Loucy (cell line): ENCODE data around the gene TMEM37.

ENCODE experiments used
- H2AFZ ChIP-seq: fragments of 200-600 bp; sonication (generic); 2 replicates; pipeline ENCODE4 v1.6.0; 2016; ENCODE audit warnings: antibody characterized with exemption, mild to moderate bottlenecking, low read length, moderate library complexity
- H3F3A ChIP-seq: fragments of 200-600 bp; 2 replicates; pipeline ENCODE4 v1.6.0; 2016; ENCODE audit warnings: antibody characterized with exemption, low read depth, mild to moderate bottlenecking
- H3K27me3 ChIP-seq: fragments of 200-600 bp; sonication (generic); 2 replicates; pipeline ENCODE4 v1.6.1; 2014; ENCODE audit warnings: low read length, mild to moderate bottlenecking; ENCODE audit not compliant: insufficient read depth, poor library complexity, severe bottlenecking
- H3K36me3 ChIP-seq: fragments of 200-600 bp; sonication (generic); 2 replicates; pipeline ENCODE4 v1.6.1; 2016; ENCODE audit warnings: low read length; ENCODE audit not compliant: insufficient read depth
- H3K4me1 ChIP-seq: fragments of 200-600 bp; sonication (generic); 2 replicates; pipeline ENCODE4 v1.5.1; 2014; ENCODE audit warnings: low read length, mild to moderate bottlenecking; ENCODE audit not compliant: insufficient read depth, poor library complexity, severe bottlenecking
- H3K4me2 ChIP-seq: fragments of 200-600 bp; sonication (generic); 2 replicates; pipeline ENCODE4 v1.6.0; 2014; ENCODE audit warnings: antibody characterized with exemption, low read length, low read depth, mild to moderate bottlenecking; ENCODE audit not compliant: poor library complexity, severe bottlenecking
- H3K4me3 ChIP-seq: fragments of 200-600 bp; sonication (generic); 2 replicates; pipeline ENCODE4 v1.5.1; 2014; ENCODE audit warnings: low read length, mild to moderate bottlenecking, mixed read lengths; ENCODE audit not compliant: poor library complexity, severe bottlenecking
- H3K79me2 ChIP-seq: fragments of 200-600 bp; sonication (generic); 2 replicates; pipeline ENCODE4 v1.6.1; 2014; ENCODE audit warnings: low read length; ENCODE audit not compliant: insufficient read depth
- H3K9ac ChIP-seq: fragments of 200-600 bp; sonication (generic); 2 replicates; pipeline ENCODE4 v1.6.0; 2014; ENCODE audit warnings: mild to moderate bottlenecking, low read depth, low read length, moderate library complexity; ENCODE audit not compliant: poor library complexity, severe bottlenecking
- H3K9me2 ChIP-seq: fragments of 200-600 bp; sonication (generic); replicated peaks from 2 replicates; pipeline ENCODE4 v1.6.1; 2016; ENCODE audit warnings: low read depth, low read length, mixed read lengths
- H3K9me3 ChIP-seq: fragments of 200-600 bp; sonication (generic); 2 replicates; pipeline ENCODE4 v1.6.1; 2014; ENCODE audit warnings: mild to moderate bottlenecking, antibody characterized with exemption, low read length, low read depth; ENCODE audit not compliant: insufficient read depth
- H4K20me1 ChIP-seq: fragments of 200-600 bp; sonication (generic); 2 replicates; pipeline ENCODE4 v1.6.0; 2014; ENCODE audit warnings: antibody characterized with exemption, low read length, mild to moderate bottlenecking; ENCODE audit not compliant: insufficient read depth, poor library complexity, severe bottlenecking
- CTCF ChIP-seq: fragments of 200-600 bp; sonication (generic); conservative IDR thresholded peaks from 2 replicates; pipeline ENCODE4 v1.5.1; 2014; ENCODE audit warnings: mild to moderate bottlenecking, antibody characterized with exemption, low read length
- EZH2phosphoT487 ChIP-seq: fragments of 200-600 bp; IDR thresholded peaks from 2 replicates; pipeline ENCODE4 v1.6.1; 2018; ENCODE audit warnings: antibody characterized with exemption, mild to moderate bottlenecking, moderate library complexity, borderline replicate concordance

TMEM37 gene

GRCh38 chr2:119464981-119465380 is 33.3 kb downstream of the TMEM37 start:
- Histone ChIP-seq H3K36me3 (no peaks in the 10 kb centered on the region), H3K4me2 (no peak overlapping the region), H3K4me3 (no peak overlapping the region), H4K20me1 (no peaks in the 10 kb centered on the region), H3K9ac (no peak overlapping the region), H3K9me2 (no peaks in the 10 kb centered on the region), H3F3A (no peaks in the 10 kb centered on the region), H3K79me2 (no peaks in the 10 kb centered on the region), H2AFZ (no peak overlapping the region; the same call in 1 of the 2 replicates), H3K9me3 (no peaks in the 10 kb centered on the region), H3K4me1 (peaks cover 13% of the 10 kb centered on the region), H3K27me3 (no peaks in the 10 kb centered on the region)
- TF ChIP-seq EZH2phosphoT487 (no peak), CTCF (no peak)

GRCh38 chr2:119465687-119466086 is 34.0 kb downstream of the TMEM37 start:
- Histone ChIP-seq H3K4me2 (no peak overlapping the region), H3K27me3 (no peaks in the 10 kb centered on the region), H3K9me2 (no peaks in the 10 kb centered on the region), H4K20me1 (no peaks in the 10 kb centered on the region), H3F3A (no peaks in the 10 kb centered on the region), H3K4me1 (peaks cover 13% of the 10 kb centered on the region), H3K36me3 (no peaks in the 10 kb centered on the region), H3K9me3 (no peaks in the 10 kb centered on the region), H2AFZ (no peak overlapping the region), H3K9ac (no peak overlapping the region), H3K4me3 (no peak overlapping the region), H3K79me2 (no peaks in the 10 kb centered on the region)
- TF ChIP-seq EZH2phosphoT487: no peak
- no peak for TF ChIP-seq CTCF

GRCh38 chr2:119466373-119466772 is 34.7 kb downstream of the TMEM37 start:
- no peaks in the 10 kb centered on the region for H3K79me2 ChIP-seq
- no peaks in the 10 kb centered on the region for H3K9me3 ChIP-seq
- no peaks in the 10 kb centered on the region for H3F3A ChIP-seq
- H3K4me2 ChIP-seq: no peak overlapping the region
- H3K9ac ChIP-seq: no peak overlapping the region
- H3K27me3 ChIP-seq: no peaks in the 10 kb centered on the region
- no peaks in the 10 kb centered on the region for H3K36me3 ChIP-seq
- peaks cover 13% of the 10 kb centered on the region for H3K4me1 ChIP-seq
- no peak overlapping the region for H2AFZ ChIP-seq
- H3K4me3 ChIP-seq: no peak overlapping the region
- no peak for TF ChIP-seq EZH2phosphoT487
- no peak for TF ChIP-seq CTCF
- H3K9me2 ChIP-seq: no peaks in the 10 kb centered on the region
- H4K20me1 ChIP-seq: no peaks in the 10 kb centered on the region
